CD4-positive, alpha-beta memory T cell (primary cell): ENCODE results near the gene NUP133. TPM values are rescaled to one million over a fixed set of nuclear protein-coding genes. Genes with fewer than 3 reads are reported as not detected.

Experiments used
- CTCF ChIA-PET: fragments of 350-600 bp; sonication (Branson Sonifier 250); formaldehyde crosslinking; loops from one replicate; lab custom pipeline; 2021; ENCODE audit warnings: inconsistent platforms; ENCODE audit not compliant: partially characterized antibody; lab: Charles Lee
- POLR2A ChIA-PET: fragments of 350-600 bp; sonication (Branson Sonifier 250); formaldehyde crosslinking; loops from one replicate; lab custom pipeline; 2021; ENCODE audit not compliant: partially characterized antibody; lab: Charles Lee
- DNase-seq, 5 donors: peaks; one replicate each; pipeline versions ENCODE4 v3.0.0 to v3.0.0-alpha.2; 2020 to 2022; ENCODE audit warnings: mixed read lengths in 1 of 5
- H3K27ac ChIP-seq: one replicate; pipeline ENCODE4 v1.7.0; 2013; ENCODE audit warnings: low read depth, low read length
- H3K27me3 ChIP-seq: 2 replicates; pipeline ENCODE4 v1.7.0; 2013; ENCODE audit warnings: mild to moderate bottlenecking, low read length, moderate library complexity; ENCODE audit not compliant: insufficient read depth
- H3K36me3 ChIP-seq: 2 replicates; pipeline ENCODE4 v1.7.0; 2013; ENCODE audit warnings: mild to moderate bottlenecking, low read length, moderate library complexity; ENCODE audit not compliant: insufficient read depth
- H3K4me1 ChIP-seq: 2 replicates; pipeline ENCODE4 v1.7.0; 2013; ENCODE audit warnings: mild to moderate bottlenecking, low read length, moderate library complexity; ENCODE audit not compliant: insufficient read depth
- H3K4me3 ChIP-seq, 2 donors: one replicate each; pipeline ENCODE4 v1.7.0; 2013; ENCODE audit warnings: low read length in 2 of 2, mild to moderate bottlenecking in 1 of 2
- H3K9me3 ChIP-seq, 2 donors: one replicate each; pipeline ENCODE4 v1.7.0; 2013; ENCODE audit warnings: low read length in 2 of 2, control low read depth in 1 of 2; ENCODE audit not compliant: control insufficient read depth in 1 of 2
- H3K27ac Mint-ChIP-seq, 7 donors: one replicate each; pipeline ENCODE4 v1.8.0; 2020 to 2021; ENCODE audit warnings: mixed read lengths in 7 of 7, mild to moderate bottlenecking in 6 of 7, inconsistent platforms in 3 of 7, moderate library complexity in 3 of 7
- H3K27me3 Mint-ChIP-seq, 2 donors: one replicate each; pipeline ENCODE4 v1.8.0; 2020 to 2021; ENCODE audit warnings: mixed read lengths in 2 of 2
- H3K36me3 Mint-ChIP-seq, 2 donors: one replicate each; pipeline ENCODE4 v1.8.0; 2020 to 2021; ENCODE audit warnings: mixed read lengths in 2 of 2, inconsistent platforms in 1 of 2, mild to moderate bottlenecking in 1 of 2
- H3K4me1 Mint-ChIP-seq, 4 donors: one replicate each; pipeline ENCODE4 v1.8.0; 2020 to 2021; ENCODE audit warnings: mixed read lengths in 4 of 4, mild to moderate bottlenecking in 1 of 4
- H3K4me3 Mint-ChIP-seq, 8 donors: one replicate each; pipeline ENCODE4 v1.8.0; 2020 to 2021; ENCODE audit warnings: mixed read lengths in 8 of 8, mild to moderate bottlenecking in 7 of 8, moderate library complexity in 6 of 8, inconsistent platforms in 3 of 8
- H3K9me3 Mint-ChIP-seq, 8 donors: one replicate each; pipeline ENCODE4 v1.8.0; 2020 to 2021; ENCODE audit warnings: mixed read lengths in 8 of 8, mild to moderate bottlenecking in 5 of 8, inconsistent platforms in 3 of 8, moderate library complexity in 1 of 8
- intact Hi-C: fragments of 100-400 bp; cut with micrococcal nuclease; formaldehyde crosslinking; loops from one replicate; pipeline ENCODE4 v1.15.1; 2023
- polyA plus RNA-seq, 2 donors: library from polyadenylated mRNA; unstranded; fragments of 300-500 nt; fragmentation: Illumina TruSeq; gene quantifications; one replicate each; pipeline ENCODE4 v1.2.3, GENCODE V29; 2021
- total RNA-seq, 2 experiments: library from RNA; stranded (reverse); gene quantifications; one replicate each; pipeline ENCODE4 v1.2.3, GENCODE V29; 2021

NUP133 gene
- total and polyA plus RNA-seq, 4 experiments from 2014 or later: 16.8 to 48.4 (median 32.2) TPM

GRCh38 chr1:229440851-229441537, 67.1 kb downstream of the NUP133 start:
- CTCF ChIA-PET: interaction anchor here (1.5 to 2.5 kb wide), 3 partner anchors 11 to 186 kb away, joined by 3 to 9 read pairs (median 4); no protein-coding TSS in a partner anchor
- POLR2A ChIA-PET: no interaction called here
- Mint-ChIP-seq H3K9me3 (peaks cover 0 to 3% (median 0%) of the 10 kb centered on the region in 8 donors), H3K4me1 (peaks cover 0 to 1% (median 0%) of the 10 kb centered on the region in 4 donors), H3K36me3 (peaks cover 31 to 50% of the 10 kb centered on the region in 2 donors), H3K27ac (peak overlapping the region in 2 of 7 donors; percentile 10), H3K4me3 (no peak overlapping the region), H3K27me3 (peaks cover 3% of the 10 kb centered on the region in 2 donors)
- intact Hi-C loops: no loop called here
- no peaks in the 10 kb centered on the region for H3K27me3 ChIP-seq
- H3K9me3 ChIP-seq: no peaks in the 10 kb centered on the region
- H3K4me1 ChIP-seq: no peaks in the 10 kb centered on the region
- no peak for DNase-seq
- peaks cover 12% of the 10 kb centered on the region for H3K36me3 ChIP-seq
- H3K4me3 ChIP-seq: no peak overlapping the region
- H3K27ac ChIP-seq: no peak overlapping the region

- no peaks in the 10 kb centered on the region for H3K9me3 ChIP-seq
- Mint-ChIP-seq H3K27ac (peak overlapping the region in 2 of 7 donors; percentile 8 to 22), H3K36me3 (peaks cover 16 to 28% of the 10 kb centered on the region in 2 donors), H3K4me1 (peaks cover 0 to 3% (median under 1%) of the 10 kb centered on the region in 4 donors), H3K9me3 (peaks cover 0 to 3% (median 0%) of the 10 kb centered on the region in 8 donors), H3K27me3 (peaks cover 9 to 22% of the 10 kb centered on the region in 2 donors), H3K4me3 (no peak overlapping the region)
- intact Hi-C loops: no loop called here
- peaks cover 8% of the 10 kb centered on the region for H3K4me1 ChIP-seq
- CTCF ChIA-PET: interaction anchor here (0.7 kb wide), 1 partner anchor 194 kb away, joined by 3 read pairs; no protein-coding TSS in a partner anchor
- DNase-seq: no peak
- H3K4me3 ChIP-seq: no peak overlapping the region
- no peak overlapping the region for H3K27ac ChIP-seq
- peaks cover 4% of the 10 kb centered on the region for H3K36me3 ChIP-seq
- POLR2A ChIA-PET: no interaction called here
- H3K27me3 ChIP-seq: peaks cover 17% of the 10 kb centered on the region
These were observed 70.1 kb downstream of the NUP133 start for GRCh38 chr1:229438021-229438420.

GRCh38 chr1:229437443-229437842, 70.7 kb downstream of the NUP133 start:
- H3K9me3 Mint-ChIP-seq: peaks cover 0 to 3% (median 0%) of the 10 kb centered on the region in 8 donors
- Histone ChIP-seq H3K27ac (no peak overlapping the region), H3K9me3 (no peaks in the 10 kb centered on the region), H3K36me3 (peaks cover 4% of the 10 kb centered on the region), H3K27me3 (peaks cover 17% of the 10 kb centered on the region), H3K4me3 (no peak overlapping the region), H3K4me1 (peaks cover 8% of the 10 kb centered on the region)
- peaks cover 12 to 22% of the 10 kb centered on the region in 2 donors for H3K27me3 Mint-ChIP-seq
- no peak for DNase-seq
- POLR2A ChIA-PET: no interaction called here
- CTCF ChIA-PET: interaction anchor here (0.7 kb wide), 1 partner anchor 18 kb away, joined by 3 read pairs; no protein-coding TSS in a partner anchor
- no peak overlapping the region for H3K27ac Mint-ChIP-seq
- no peak overlapping the region for H3K4me3 Mint-ChIP-seq
- intact Hi-C loops: no loop called here
- peaks cover 2 to 4% (median 3%) of the 10 kb centered on the region in 4 donors for H3K4me1 Mint-ChIP-seq
- H3K36me3 Mint-ChIP-seq: peaks cover 16 to 25% of the 10 kb centered on the region in 2 donors

GRCh38 chr1:229436201-229436600, 71.9 kb downstream of the NUP133 start:
- intact Hi-C loops: no loop called here
- Histone ChIP-seq H3K4me1 (peaks cover 14% of the 10 kb centered on the region), H3K36me3 (no peaks in the 10 kb centered on the region), H3K27me3 (peaks cover 21% of the 10 kb centered on the region), H3K9me3 (no peaks in the 10 kb centered on the region), H3K27ac (no peak overlapping the region), H3K4me3 (no peak overlapping the region)
- ChIA-PET CTCF (interaction anchor here (0.8 to 1.6 kb wide), 2 partner anchors 8 to 46 kb away, joined by 3 to 7 read pairs; no protein-coding TSS in a partner anchor), POLR2A (no interaction called here)
- H3K4me3 Mint-ChIP-seq: no peak overlapping the region
- peaks cover 13 to 14% of the 10 kb centered on the region in 2 donors for H3K36me3 Mint-ChIP-seq
- H3K27me3 Mint-ChIP-seq: peaks cover 20 to 31% of the 10 kb centered on the region in 2 donors
- H3K9me3 Mint-ChIP-seq: peaks cover 0 to 3% (median 1%) of the 10 kb centered on the region in 8 donors
- H3K4me1 Mint-ChIP-seq: peaks cover 9 to 15% (median 13%) of the 10 kb centered on the region in 4 donors
- DNase-seq: no peak
- no peak overlapping the region for H3K27ac Mint-ChIP-seq

- peaks cover 32 to 43% of the 10 kb centered on the region in 2 donors for H3K27me3 Mint-ChIP-seq
These were observed 73.5 kb downstream of the NUP133 start for GRCh38 chr1:229434641-229435051.

GRCh38 chr1:229434005-229434640, 74.0 kb downstream of the NUP133 start, which contains the start of gene ACTA1:
Gene ACTA1, minus strand, starts transcription at chr1:229434094. Its CDS starts 979 bp downstream, at chr1:229433115.
- POLR2A ChIA-PET: no interaction called here
- H3K27me3 ChIP-seq: peaks cover 34% of the 10 kb centered on the region
- H3K36me3 Mint-ChIP-seq: peaks cover 0 to 3% of the 10 kb centered on the region in 2 donors
- H3K4me1 Mint-ChIP-seq: peaks cover 12 to 23% (median 19%) of the 10 kb centered on the region in 4 donors
- peaks cover 0 to 4% (median 3%) of the 10 kb centered on the region in 8 donors for H3K9me3 Mint-ChIP-seq
- DNase-seq: no peak
- no peaks in the 10 kb centered on the region for H3K9me3 ChIP-seq
- no peak within 1 kb of the TSS for H3K27ac ChIP-seq
- intact Hi-C loops: no loop called here
- H3K4me3 Mint-ChIP-seq: peak within 1 kb of the TSS in 5 of 8 donors; percentile 12 to 62 (median 55)
- H3K4me1 ChIP-seq: peaks cover 22% of the 10 kb centered on the region
- peaks cover 36 to 43% of the 10 kb centered on the region in 2 donors for H3K27me3 Mint-ChIP-seq
- CTCF ChIA-PET: no interaction called here
- no peak within 1 kb of the TSS for H3K27ac Mint-ChIP-seq
- no peaks in the 10 kb centered on the region for H3K36me3 ChIP-seq
- H3K4me3 ChIP-seq: no peak within 1 kb of the TSS

More at GRCh38 chr1:229434641-229435051, 73.5 kb downstream of the NUP133 start:
- H3K9me3 ChIP-seq: no peaks in the 10 kb centered on the region
- Mint-ChIP-seq H3K4me1 (peaks cover 12 to 23% (median 19%) of the 10 kb centered on the region in 4 donors), H3K4me3 (no peak overlapping the region), H3K36me3 (peaks cover under 1 to 4% of the 10 kb centered on the region in 2 donors), H3K9me3 (peaks cover 0 to 4% (median 3%) of the 10 kb centered on the region in 8 donors), H3K27ac (no peak overlapping the region)
- ChIA-PET POLR2A (no interaction called here), CTCF (no interaction called here)
- DNase-seq: no peak
- peaks cover 34% of the 10 kb centered on the region for H3K27me3 ChIP-seq
- H3K4me3 ChIP-seq: no peak overlapping the region
- intact Hi-C loops: no loop called here
- H3K4me1 ChIP-seq: peaks cover 22% of the 10 kb centered on the region
- no peaks in the 10 kb centered on the region for H3K36me3 ChIP-seq
- no peak overlapping the region for H3K27ac ChIP-seq
